HEK293 (cell line): Measurements from ENCODE around the gene BATF3.
A peak's percentile ranks its signal among the peaks of the same experiment; 100 is the strongest.

Source experiments
- CTCF ChIA-PET: fragments of 350-600 bp; formaldehyde crosslinking; extraction: SDS; loops from one replicate; lab custom pipeline; 2021; ENCODE audit warnings: antibody characterized with exemption; lab: Yijun Ruan, JAX
- POLR2A ChIA-PET: fragments of 300-600 bp; formaldehyde crosslinking; extraction: SDS; loops from one replicate; lab custom pipeline; 2020; ENCODE audit warnings: antibody characterized with exemption, inconsistent platforms; lab: Yijun Ruan, JAX
- H3K27ac ChIP-seq: fragments of 200-500 bp; sonication (Bioruptor generic); 2 replicates; pipeline ENCODE4 v1.5.1; 2014; ENCODE audit warnings: low read depth, low read length, control low read depth, inconsistent platforms; ENCODE audit errors: extremely low read depth
- H3K36me3 ChIP-seq, 2 experiments: fragments of 200-500 bp in 1 of 2; sonication (Bioruptor generic) in 1 of 2; 1 replicate in 1 of 2; 2 replicates in 1 of 2; pipeline ENCODE4 v1.5.1; 2014 to 2017; ENCODE audit warnings: inconsistent platforms in 2 of 2, low read length in 2 of 2; ENCODE audit not compliant: control insufficient read depth in 2 of 2, insufficient read depth in 1 of 2
- H3K4me1 ChIP-seq: fragments of 200-500 bp; sonication (Bioruptor generic); 2 replicates; pipeline ENCODE4 v1.5.1; 2014; ENCODE audit warnings: mild to moderate bottlenecking, low read length, inconsistent platforms; ENCODE audit not compliant: control insufficient read depth, insufficient read depth
- H3K4me3 ChIP-seq: 2 replicates; pipeline ENCODE4 v1.5.1; 2011; ENCODE audit warnings: low read depth, mild to moderate bottlenecking, control low read depth, low read length, moderate library complexity
- H3K9me3 ChIP-seq: fragments of 200-500 bp; sonication (Bioruptor generic); 2 replicates; pipeline ENCODE4 v1.5.1; 2014; ENCODE audit warnings: low read depth, low read length, inconsistent platforms; ENCODE audit not compliant: control insufficient read depth, insufficient read depth
- EGR2 ChIP-seq: fragments of 450-650 bp; formaldehyde crosslinking; IDR thresholded peaks from 2 replicates; pipeline ENCODE4 v1.5.1; 2016; ENCODE audit warnings: low read depth, missing biosample characterization, missing genetic modification characterization
- ZEB2 ChIP-seq: fragments of 450-650 bp; formaldehyde crosslinking; IDR thresholded peaks from 2 replicates; pipeline ENCODE4 v1.5.1; 2016; ENCODE audit warnings: missing biosample characterization, missing genetic modification characterization
- ZFHX2 ChIP-seq: fragments of 450-650 bp; formaldehyde crosslinking; conservative IDR thresholded peaks from 2 replicates; pipeline ENCODE4 v1.5.1; 2016; ENCODE audit warnings: missing biosample characterization, missing genetic modification characterization
- ZNF677 ChIP-seq: fragments of 450-650 bp; IDR thresholded peaks from 2 replicates; pipeline ENCODE4 v1.5.0; 2018; ENCODE audit warnings: missing biosample characterization, mild to moderate bottlenecking, missing genetic modification characterization, moderate library complexity

Gene BATF3

GRCh38 chr1:212637902-212638301 is 61.7 kb downstream of the BATF3 start:
- Histone ChIP-seq H3K9me3 (no peaks in the 10 kb centered on the region), H3K4me3 (no peak overlapping the region), H3K36me3 (no peaks in the 10 kb centered on the region), H3K27ac (no peak overlapping the region), H3K4me1 (peaks cover 9% of the 10 kb centered on the region)
- ChIA-PET POLR2A (no interaction called here), CTCF (no interaction called here)
- TF ChIP-seq ZEB2 (tag by site-specific recombination) (no peak), EGR2 (peak; percentile 84), ZFHX2 (tag by site-specific recombination) (peak; percentile 79), ZNF677 (tag by site-specific recombination) (no peak)
